Natural killer cell (primary cell): ENCODE measurements around the gene UBL5. TPM values are rescaled to one million over a fixed set of nuclear protein-coding genes. Genes with fewer than 3 reads are reported as not detected.

Experiments
- ATAC-seq, 3 donors: fragments of 150-1000 bp in 2 of 3; fragments of 200-7000 bp in 1 of 3; cut with Tn5 transposase; 1 replicate in 1 of 3; 2 replicates in 2 of 3; pipeline ENCODE4 v1.10.0; 2021; ENCODE audit warnings: mild to moderate bottlenecking in 2 of 3, moderate library complexity in 2 of 3
- DNase-seq, 2 donors: peaks; one replicate each; pipeline versions ENCODE4 v3.0.0 to v3.0.0-alpha.2; 2013 to 2021; ENCODE audit warnings: mixed read lengths in 1 of 2
- H3K27ac ChIP-seq: one replicate; pipeline ENCODE4 v1.5.1; 2013; ENCODE audit warnings: mild to moderate bottlenecking, low read length
- H3K27me3 ChIP-seq: one replicate; pipeline ENCODE4 v1.6.1; 2013; ENCODE audit warnings: low read length; ENCODE audit not compliant: control insufficient read depth, insufficient read depth
- H3K36me3 ChIP-seq: one replicate; pipeline ENCODE4 v1.6.1; 2013; ENCODE audit warnings: low read length; ENCODE audit not compliant: control insufficient read depth, insufficient read depth
- H3K4me1 ChIP-seq: one replicate; pipeline ENCODE4 v1.6.1; 2013; ENCODE audit warnings: low read length; ENCODE audit not compliant: control insufficient read depth, insufficient read depth
- H3K4me3 ChIP-seq: one replicate; pipeline ENCODE4 v1.5.1; 2013; ENCODE audit warnings: low read length
- H3K9me3 ChIP-seq: one replicate; pipeline ENCODE4 v1.6.1; 2013; ENCODE audit warnings: low read length; ENCODE audit not compliant: control insufficient read depth, insufficient read depth
- H3K27ac Mint-ChIP-seq, 2 donors: one replicate each; pipeline ENCODE4 v1.8.0; 2022; ENCODE audit warnings: mild to moderate bottlenecking in 2 of 2, mixed read lengths in 2 of 2, moderate library complexity in 1 of 2
- H3K27me3 Mint-ChIP-seq, 2 donors: one replicate each; pipeline ENCODE4 v1.8.0; 2022; ENCODE audit warnings: low read depth in 2 of 2, mixed read lengths in 2 of 2
- H3K36me3 Mint-ChIP-seq: one replicate; pipeline ENCODE4 v1.8.0; 2022; ENCODE audit warnings: mixed read lengths
- H3K4me1 Mint-ChIP-seq, 2 donors: one replicate each; pipeline ENCODE4 v1.8.0; 2022; ENCODE audit warnings: mixed read lengths in 2 of 2
- H3K4me3 Mint-ChIP-seq: one replicate; pipeline ENCODE4 v1.8.0; 2022; ENCODE audit warnings: mild to moderate bottlenecking, moderate library complexity, mixed read lengths
- H3K9me3 Mint-ChIP-seq, 2 donors: one replicate each; pipeline ENCODE4 v1.8.0; 2022; ENCODE audit warnings: mixed read lengths in 2 of 2
- WGBS: methylation state at CpG from one replicate; pipeline ENCODE4 v1.1.7; 2013; ENCODE audit warnings: missing lambda C conversion rate; ENCODE audit not compliant: insufficient coverage; 5-methylcytosine and 5-hydroxymethylcytosine counted together
- intact Hi-C: fragments of 100-400 bp; cut with micrococcal nuclease; formaldehyde crosslinking; loops from one replicate; pipeline ENCODE4 v1.14.2; 2022
- total RNA-seq, 4 donors: library from RNA; stranded (reverse); fragments of 120-200 nt in 1 of 4; gene quantifications; one replicate each; pipeline versions ENCODE4 v1.2.3 to v1.2.4, GENCODE V29; 2013 to 2022
- TF ChIP-seq, protein P1 (sequence below): fragments of 200-600 bp; IDR thresholded peaks from one replicate; pipeline ENCODE4 v1.8.0; 2022; ENCODE audit warnings: antibody characterized with exemption

UBL5 gene
- total RNA-seq, 3 donors from 2014 or later (not counting 1 experiment from before 2014, with no cell fraction given): 193 to 239 (median 194) TPM

DNA sequence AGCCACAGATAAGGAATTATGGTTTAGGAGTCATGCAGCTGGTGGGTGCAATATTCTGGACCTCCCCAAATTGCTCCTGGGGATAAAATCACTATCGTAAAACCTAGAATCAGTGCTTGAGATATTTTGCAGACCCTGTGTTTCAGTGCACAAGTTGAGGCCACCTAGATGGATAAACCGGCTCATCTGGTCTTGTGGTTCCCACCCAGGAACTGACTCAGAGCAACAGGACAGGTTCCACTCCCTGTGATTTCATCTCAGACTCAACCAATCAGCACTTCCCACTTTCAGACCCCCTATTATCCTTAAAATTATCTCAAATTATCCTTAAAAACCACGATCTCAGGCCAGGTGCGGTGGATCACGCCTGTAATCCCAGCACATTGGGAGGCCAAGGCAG is 29.8 kb upstream of the UBL5 start:
- TF ChIP-seq, protein P1, sequence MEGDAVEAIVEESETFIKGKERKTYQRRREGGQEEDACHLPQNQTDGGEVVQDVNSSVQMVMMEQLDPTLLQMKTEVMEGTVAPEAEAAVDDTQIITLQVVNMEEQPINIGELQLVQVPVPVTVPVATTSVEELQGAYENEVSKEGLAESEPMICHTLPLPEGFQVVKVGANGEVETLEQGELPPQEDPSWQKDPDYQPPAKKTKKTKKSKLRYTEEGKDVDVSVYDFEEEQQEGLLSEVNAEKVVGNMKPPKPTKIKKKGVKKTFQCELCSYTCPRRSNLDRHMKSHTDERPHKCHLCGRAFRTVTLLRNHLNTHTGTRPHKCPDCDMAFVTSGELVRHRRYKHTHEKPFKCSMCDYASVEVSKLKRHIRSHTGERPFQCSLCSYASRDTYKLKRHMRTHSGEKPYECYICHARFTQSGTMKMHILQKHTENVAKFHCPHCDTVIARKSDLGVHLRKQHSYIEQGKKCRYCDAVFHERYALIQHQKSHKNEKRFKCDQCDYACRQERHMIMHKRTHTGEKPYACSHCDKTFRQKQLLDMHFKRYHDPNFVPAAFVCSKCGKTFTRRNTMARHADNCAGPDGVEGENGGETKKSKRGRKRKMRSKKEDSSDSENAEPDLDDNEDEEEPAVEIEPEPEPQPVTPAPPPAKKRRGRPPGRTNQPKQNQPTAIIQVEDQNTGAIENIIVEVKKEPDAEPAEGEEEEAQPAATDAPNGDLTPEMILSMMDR: no peak
- H3K27ac Mint-ChIP-seq: no peak overlapping the region
- H3K4me1 Mint-ChIP-seq: peaks cover 14% of the 10 kb centered on the region in 2 donors
- no peaks in the 10 kb centered on the region for H3K27me3 ChIP-seq
- no peak overlapping the region for H3K27ac ChIP-seq
- WGBS: 94% methylated on average over 5 of the region's 5 CpGs
- intact Hi-C loops: loop anchor here (10.0 kb wide), 1 partner anchor 363 kb away; the partner anchor contains the start of gene ZNF266
- no peak overlapping the region for H3K4me3 Mint-ChIP-seq
- H3K27me3 Mint-ChIP-seq: no peaks in the 10 kb centered on the region
- H3K4me3 ChIP-seq: no peak overlapping the region
- H3K36me3 ChIP-seq: no peaks in the 10 kb centered on the region
- peaks cover 7% of the 10 kb centered on the region for H3K4me1 ChIP-seq
- no peaks in the 10 kb centered on the region for H3K9me3 Mint-ChIP-seq
- DNase-seq (no peak), ATAC-seq (no peak)
- no peaks in the 10 kb centered on the region for H3K36me3 Mint-ChIP-seq
- H3K9me3 ChIP-seq: no peaks in the 10 kb centered on the region

DNA sequence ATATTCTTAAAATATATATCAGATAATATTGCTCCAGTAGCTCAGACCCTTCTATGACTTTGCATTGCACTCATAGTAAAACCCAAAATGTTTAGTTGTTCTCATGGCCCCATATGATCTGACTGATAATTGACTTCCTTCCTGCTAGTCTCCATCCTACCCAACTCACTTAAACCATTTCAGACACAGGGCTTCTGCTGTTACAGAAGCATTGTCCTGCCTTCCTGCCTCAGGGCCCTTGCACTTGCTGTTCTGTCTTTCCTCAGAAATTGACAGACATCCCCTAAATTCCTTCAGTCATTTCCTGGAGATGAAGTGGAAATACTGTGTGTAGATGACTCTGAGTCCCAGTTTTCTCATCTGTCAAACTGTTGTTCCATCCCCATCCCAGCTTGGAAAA is 28.6 kb upstream of the UBL5 start:
- ATAC-seq (no peak), DNase-seq (no peak)
- Mint-ChIP-seq H3K4me1 (peaks cover 8% of the 10 kb centered on the region in 2 donors), H3K9me3 (no peaks in the 10 kb centered on the region), H3K27me3 (no peaks in the 10 kb centered on the region), H3K27ac (no peak overlapping the region), H3K4me3 (no peak overlapping the region), H3K36me3 (no peaks in the 10 kb centered on the region)
- H3K27ac ChIP-seq: no peak overlapping the region
- TF ChIP-seq, protein P1: no peak
- intact Hi-C loops: loop anchor here (10.0 kb wide), 1 partner anchor 364 kb away; the partner anchor contains the start of gene ZNF266
- H3K27me3 ChIP-seq: no peaks in the 10 kb centered on the region
- no peaks in the 10 kb centered on the region for H3K4me1 ChIP-seq
- H3K36me3 ChIP-seq: no peaks in the 10 kb centered on the region
- H3K4me3 ChIP-seq: no peak overlapping the region
- no peaks in the 10 kb centered on the region for H3K9me3 ChIP-seq

DNA sequence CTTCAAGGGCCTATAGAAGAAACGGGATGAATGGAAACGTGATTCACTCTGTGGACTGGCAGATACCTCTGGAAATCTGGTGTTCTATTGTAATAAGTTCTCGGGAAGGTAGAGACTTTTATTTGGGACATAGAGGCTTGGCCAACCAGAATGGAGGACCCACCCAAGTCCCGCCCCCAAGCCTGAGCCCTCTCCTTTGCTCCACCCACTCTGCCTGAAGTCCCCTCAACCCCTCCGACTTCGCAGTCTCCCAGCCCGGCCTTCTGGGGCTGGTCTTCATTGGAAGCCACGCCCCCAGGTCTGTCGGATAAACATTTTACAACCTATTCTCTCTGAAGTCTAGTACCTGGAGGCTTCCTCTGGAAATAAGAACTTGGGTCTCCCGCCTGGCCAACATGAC is 25.7 kb upstream of the UBL5 start:
- no peak overlapping the region for H3K4me3 Mint-ChIP-seq
- Histone ChIP-seq H3K4me1 (no peaks in the 10 kb centered on the region), H3K36me3 (no peaks in the 10 kb centered on the region), H3K4me3 (no peak overlapping the region), H3K9me3 (no peaks in the 10 kb centered on the region), H3K27ac (no peak overlapping the region), H3K27me3 (no peaks in the 10 kb centered on the region)
- ATAC-seq (no peak), DNase-seq (no peak)
- H3K4me1 Mint-ChIP-seq: no peaks in the 10 kb centered on the region
- H3K9me3 Mint-ChIP-seq: no peaks in the 10 kb centered on the region
- H3K27me3 Mint-ChIP-seq: no peaks in the 10 kb centered on the region
- H3K27ac Mint-ChIP-seq: no peak overlapping the region
- intact Hi-C loops: no loop called here
- TF ChIP-seq, protein P1: no peak
- WGBS: 97% methylated on average over 10 of the region's 10 CpGs
- H3K36me3 Mint-ChIP-seq: no peaks in the 10 kb centered on the region

DNA sequence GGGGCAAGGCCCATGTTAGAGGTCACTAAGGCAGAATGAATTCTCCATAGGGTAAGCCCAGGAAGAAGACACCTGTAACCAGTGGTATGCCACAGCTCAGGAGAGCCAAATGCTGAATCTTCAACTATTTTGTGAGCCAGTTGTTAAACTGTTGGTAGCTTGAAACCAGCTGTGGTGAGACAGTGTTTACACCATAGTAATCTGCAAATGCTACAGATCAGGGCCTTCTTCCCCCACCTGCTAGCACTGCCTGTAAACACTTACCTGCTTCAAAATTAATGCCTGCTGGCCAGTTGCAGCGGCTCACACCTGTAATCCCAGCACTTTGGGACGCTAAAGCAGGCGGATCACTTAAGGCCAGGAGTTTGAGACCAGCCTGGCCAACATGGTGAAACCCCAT is 20.9 kb upstream of the UBL5 start:
- H3K27ac Mint-ChIP-seq: no peak overlapping the region

More for the DNA sequence above, 20.9 kb upstream of the UBL5 start:
- peaks cover 6 to 7% of the 10 kb centered on the region in 2 donors for H3K4me1 Mint-ChIP-seq
- Histone ChIP-seq H3K9me3 (no peaks in the 10 kb centered on the region), H3K27ac (no peak overlapping the region), H3K36me3 (peaks cover 17% of the 10 kb centered on the region), H3K4me3 (no peak overlapping the region), H3K4me1 (peaks cover 20% of the 10 kb centered on the region), H3K27me3 (no peaks in the 10 kb centered on the region)
- H3K36me3 Mint-ChIP-seq: no peaks in the 10 kb centered on the region
- intact Hi-C loops: no loop called here
- H3K4me3 Mint-ChIP-seq: no peak overlapping the region
- no peak for ATAC-seq
- WGBS: 96% methylated on average over 3 of the region's 3 CpGs
- no peaks in the 10 kb centered on the region for H3K9me3 Mint-ChIP-seq
- H3K27me3 Mint-ChIP-seq: no peaks in the 10 kb centered on the region
- DNase-seq: no peak
- TF ChIP-seq, protein P1: no peak
